HepG2 (cell line): Measurements from ENCODE around the gene CA14. TPM values are rescaled to one million over a fixed set of nuclear protein-coding genes. Genes with fewer than 3 reads are reported as not detected.

Experiments
- CBX5 ChIP-seq: sonication (generic); formaldehyde crosslinking; IDR thresholded peaks from 2 replicates; pipeline ENCODE4 v1.4.0; 2020; ENCODE audit warnings: missing genetic modification reagents, borderline replicate concordance
- KDM5A ChIP-seq: fragments of 200-600 bp; sonication (generic); IDR thresholded peaks from 2 replicates; pipeline ENCODE4 v1.7.0; 2018; ENCODE audit warnings: antibody characterized with exemption, mild to moderate bottlenecking, low read length, borderline replicate concordance
- KMT2A ChIP-seq: sonication (generic); formaldehyde crosslinking; IDR thresholded peaks from 2 replicates; pipeline ENCODE4 v1.4.0; 2020; ENCODE audit warnings: missing genetic modification reagents
- MAFF ChIP-seq: IDR thresholded peaks from 2 replicates; pipeline ENCODE4 v1.6.1; 2011; ENCODE audit warnings: low read depth, low read length, improper control_type of control experiment
- NFIB ChIP-seq: sonication (generic); formaldehyde crosslinking; IDR thresholded peaks from 2 replicates; pipeline ENCODE4 v1.9.0; 2021; ENCODE audit warnings: missing genetic modification reagents, mild to moderate bottlenecking, borderline replicate concordance
- PRMT3 ChIP-seq: sonication (generic); formaldehyde crosslinking; IDR thresholded peaks from 2 replicates; pipeline ENCODE4 v1.8.1; 2022; ENCODE audit warnings: low read depth, mild to moderate bottlenecking, moderate library complexity, missing genetic modification reagents, borderline replicate concordance
- RBFOX2 ChIP-seq: fragments of 200-400 bp; formaldehyde crosslinking; IDR thresholded peaks from 2 replicates; pipeline ENCODE4 v1.6.1; 2017; ENCODE audit warnings: low read depth, mild to moderate bottlenecking, low read length
- SIX4 ChIP-seq: sonication (generic); formaldehyde crosslinking; IDR thresholded peaks from 2 replicates; pipeline ENCODE4 v1.4.0; 2020; ENCODE audit warnings: missing genetic modification reagents
- SMAD1 ChIP-seq: sonication (generic); formaldehyde crosslinking; IDR thresholded peaks from 2 replicates; pipeline ENCODE4 v1.4.0; 2020; ENCODE audit warnings: missing genetic modification reagents, low read depth, mild to moderate bottlenecking, borderline replicate concordance
- SRSF1 ChIP-seq: fragments of 200-400 bp; formaldehyde crosslinking; optimal IDR thresholded peaks from 2 replicates; pipeline ENCODE3; 2017; ENCODE audit warnings: mild to moderate bottlenecking, low read depth, low read length, moderate library complexity
- SYNCRIP ChIP-seq: fragments of 200-400 bp; formaldehyde crosslinking; IDR thresholded peaks from 2 replicates; pipeline ENCODE4 v1.6.1; 2018; ENCODE audit warnings: mild to moderate bottlenecking, low read depth, low read length; ENCODE audit not compliant: insufficient read depth
- XRCC5 ChIP-seq: fragments of 200-400 bp; formaldehyde crosslinking; optimal IDR thresholded peaks from 2 replicates; pipeline ENCODE3; 2017; ENCODE audit warnings: mild to moderate bottlenecking, low read length
- ZNF230 ChIP-seq: sonication (generic); formaldehyde crosslinking; IDR thresholded peaks from 2 replicates; pipeline ENCODE4 v1.4.0; 2020; ENCODE audit warnings: mild to moderate bottlenecking, missing genetic modification reagents
- ZNF317 ChIP-seq: sonication (generic); formaldehyde crosslinking; IDR thresholded peaks from 2 replicates; pipeline ENCODE4 v1.5.0; 2020; ENCODE audit warnings: mild to moderate bottlenecking, missing genetic modification reagents
- ZNF768 ChIP-seq: sonication (generic); formaldehyde crosslinking; IDR thresholded peaks from 2 replicates; pipeline ENCODE4 v1.4.0; 2020; ENCODE audit warnings: missing genetic modification reagents
- ZNF781 ChIP-seq: sonication (generic); formaldehyde crosslinking; IDR thresholded peaks from 2 replicates; pipeline ENCODE4 v1.5.1; 2020; ENCODE audit warnings: borderline replicate concordance, mild to moderate bottlenecking, missing genetic modification reagents; ENCODE audit errors: not compliant biosample characterization
- polyA plus RNA-seq, 8 experiments: library from polyadenylated mRNA; depleted of rRNA in 3 of 8; stranded (reverse) in 7 of 8; unstranded in 1 of 8; fragments of >200 nt; fragmentation: Illumina TruSeq in 4 of 8; extraction: Trizol in 4 of 8; gene quantifications; 2 replicates each; pipeline versions ENCODE4 v1.2.1 to v1.2.3, GENCODE V29; 2011 to 2016; ENCODE audit warnings: low read depth in 4 of 8, missing spikeins in 1 of 8, mixed read lengths in 1 of 8; ENCODE audit not compliant: insufficient read depth in 1 of 8
- total RNA-seq, 5 experiments: library from RNA; depleted of rRNA; stranded (reverse); fragments of >200 nt; fragmentation: Illumina TruSeq; extraction: Trizol; gene quantifications; 2 replicates each; pipeline ENCODE4 v1.2.3, GENCODE V29; 2016; ENCODE audit warnings: low read depth in 1 of 5
- TF ChIP-seq, protein P1 (sequence below): sonication (generic); formaldehyde crosslinking; IDR thresholded peaks from 2 replicates; pipeline ENCODE4 v1.5.0; 2020; ENCODE audit warnings: missing genetic modification reagents
- TF ChIP-seq, protein P2 (sequence below): fragments of 450-650 bp; IDR thresholded peaks from 2 replicates; pipeline ENCODE4 v1.6.1; 2017; ENCODE audit warnings: mild to moderate bottlenecking
- TF ChIP-seq, protein P3 (sequence below): sonication (generic); formaldehyde crosslinking; IDR thresholded peaks from 2 replicates; pipeline ENCODE4 v1.8.0; 2022; ENCODE audit warnings: missing genetic modification reagents, mild to moderate bottlenecking, moderate library complexity, borderline replicate concordance
- TF ChIP-seq, protein P4 (sequence below), 2 experiments: sonication (generic) in 1 of 2; formaldehyde crosslinking in 1 of 2; IDR thresholded peaks; 2 replicates each; pipeline versions ENCODE4 v1.4.0 to v1.6.1; 2016 to 2020; ENCODE audit warnings: borderline replicate concordance in 1 of 2, low read depth in 1 of 2, mild to moderate bottlenecking in 1 of 2, missing genetic modification reagents in 1 of 2

CA14 gene
- total and polyA plus RNA-seq, 2 of the 13 experiments (the other 11 are each of a cell fraction or from before 2014, with no cell fraction given): 2.4 to 8.5 TPM

DNA sequence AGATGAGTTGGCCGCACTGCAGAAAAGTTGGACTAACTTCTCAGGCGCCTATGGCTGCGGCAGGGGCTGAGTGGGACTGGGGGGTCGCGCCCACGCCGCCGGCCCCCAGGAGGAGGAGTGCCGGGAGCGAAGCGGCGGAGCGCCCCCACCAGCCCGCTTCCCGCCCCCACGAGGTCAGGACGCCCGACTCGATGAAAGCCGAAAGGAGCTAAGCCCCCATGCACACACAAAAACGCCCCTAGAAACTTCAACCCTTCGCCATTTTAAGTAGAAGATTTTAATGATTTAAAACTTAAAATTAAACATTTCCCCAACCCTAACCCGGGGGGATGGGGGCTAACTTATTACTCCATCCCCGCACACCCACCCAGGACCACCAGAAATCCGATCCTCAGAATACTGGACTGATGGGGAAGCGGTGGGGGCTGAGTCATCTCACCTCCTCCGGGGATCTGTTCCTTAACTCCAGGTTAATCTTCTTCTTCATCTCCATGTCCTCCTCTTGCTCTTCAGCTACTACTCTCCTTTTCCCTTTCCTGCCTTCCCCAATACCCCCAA, 22.2 kb upstream of the CA14 start (continued):
- TF ChIP-seq ZNF317: no peak
- no peak for TF ChIP-seq CBX5 (CRISPR knock-in tag)
- TF ChIP-seq, protein P1, sequence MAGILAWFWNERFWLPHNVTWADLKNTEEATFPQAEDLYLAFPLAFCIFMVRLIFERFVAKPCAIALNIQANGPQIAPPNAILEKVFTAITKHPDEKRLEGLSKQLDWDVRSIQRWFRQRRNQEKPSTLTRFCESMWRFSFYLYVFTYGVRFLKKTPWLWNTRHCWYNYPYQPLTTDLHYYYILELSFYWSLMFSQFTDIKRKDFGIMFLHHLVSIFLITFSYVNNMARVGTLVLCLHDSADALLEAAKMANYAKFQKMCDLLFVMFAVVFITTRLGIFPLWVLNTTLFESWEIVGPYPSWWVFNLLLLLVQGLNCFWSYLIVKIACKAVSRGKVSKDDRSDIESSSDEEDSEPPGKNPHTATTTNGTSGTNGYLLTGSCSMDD (CRISPR knock-in tag): no peak
- TF ChIP-seq, protein P2, sequence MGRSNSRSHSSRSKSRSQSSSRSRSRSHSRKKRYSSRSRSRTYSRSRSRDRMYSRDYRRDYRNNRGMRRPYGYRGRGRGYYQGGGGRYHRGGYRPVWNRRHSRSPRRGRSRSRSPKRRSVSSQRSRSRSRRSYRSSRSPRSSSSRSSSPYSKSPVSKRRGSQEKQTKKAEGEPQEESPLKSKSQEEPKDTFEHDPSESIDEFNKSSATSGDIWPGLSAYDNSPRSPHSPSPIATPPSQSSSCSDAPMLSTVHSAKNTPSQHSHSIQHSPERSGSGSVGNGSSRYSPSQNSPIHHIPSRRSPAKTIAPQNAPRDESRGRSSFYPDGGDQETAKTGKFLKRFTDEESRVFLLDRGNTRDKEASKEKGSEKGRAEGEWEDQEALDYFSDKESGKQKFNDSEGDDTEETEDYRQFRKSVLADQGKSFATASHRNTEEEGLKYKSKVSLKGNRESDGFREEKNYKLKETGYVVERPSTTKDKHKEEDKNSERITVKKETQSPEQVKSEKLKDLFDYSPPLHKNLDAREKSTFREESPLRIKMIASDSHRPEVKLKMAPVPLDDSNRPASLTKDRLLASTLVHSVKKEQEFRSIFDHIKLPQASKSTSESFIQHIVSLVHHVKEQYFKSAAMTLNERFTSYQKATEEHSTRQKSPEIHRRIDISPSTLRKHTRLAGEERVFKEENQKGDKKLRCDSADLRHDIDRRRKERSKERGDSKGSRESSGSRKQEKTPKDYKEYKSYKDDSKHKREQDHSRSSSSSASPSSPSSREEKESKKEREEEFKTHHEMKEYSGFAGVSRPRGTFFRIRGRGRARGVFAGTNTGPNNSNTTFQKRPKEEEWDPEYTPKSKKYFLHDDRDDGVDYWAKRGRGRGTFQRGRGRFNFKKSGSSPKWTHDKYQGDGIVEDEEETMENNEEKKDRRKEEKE: no peak
- no peak for TF ChIP-seq SIX4 (CRISPR knock-in tag)
- TF ChIP-seq ZNF230 (CRISPR knock-in tag): no peak
- TF ChIP-seq MAFF: no peak
- TF ChIP-seq XRCC5: no peak
- no peak for TF ChIP-seq KMT2A
- no peak for TF ChIP-seq NFIB
- TF ChIP-seq ZNF781 (CRISPR knock-in tag): peak; percentile 1
- TF ChIP-seq SYNCRIP: no peak
- TF ChIP-seq KDM5A: no peak
- TF ChIP-seq, protein P3, sequence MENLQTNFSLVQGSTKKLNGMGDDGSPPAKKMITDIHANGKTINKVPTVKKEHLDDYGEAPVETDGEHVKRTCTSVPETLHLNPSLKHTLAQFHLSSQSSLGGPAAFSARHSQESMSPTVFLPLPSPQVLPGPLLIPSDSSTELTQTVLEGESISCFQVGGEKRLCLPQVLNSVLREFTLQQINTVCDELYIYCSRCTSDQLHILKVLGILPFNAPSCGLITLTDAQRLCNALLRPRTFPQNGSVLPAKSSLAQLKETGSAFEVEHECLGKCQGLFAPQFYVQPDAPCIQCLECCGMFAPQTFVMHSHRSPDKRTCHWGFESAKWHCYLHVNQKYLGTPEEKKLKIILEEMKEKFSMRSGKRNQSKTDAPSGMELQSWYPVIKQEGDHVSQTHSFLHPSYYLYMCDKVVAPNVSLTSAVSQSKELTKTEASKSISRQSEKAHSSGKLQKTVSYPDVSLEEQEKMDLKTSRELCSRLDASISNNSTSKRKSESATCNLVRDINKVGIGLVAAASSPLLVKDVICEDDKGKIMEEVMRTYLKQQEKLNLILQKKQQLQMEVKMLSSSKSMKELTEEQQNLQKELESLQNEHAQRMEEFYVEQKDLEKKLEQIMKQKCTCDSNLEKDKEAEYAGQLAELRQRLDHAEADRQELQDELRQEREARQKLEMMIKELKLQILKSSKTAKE (CRISPR knock-in tag): no peak
- TF ChIP-seq SRSF1: peak; percentile 29
- no peak for TF ChIP-seq SMAD1 (CRISPR knock-in tag)
- no peak for TF ChIP-seq ZNF768
- TF ChIP-seq RBFOX2: peak; percentile 42
- TF ChIP-seq, protein P4, sequence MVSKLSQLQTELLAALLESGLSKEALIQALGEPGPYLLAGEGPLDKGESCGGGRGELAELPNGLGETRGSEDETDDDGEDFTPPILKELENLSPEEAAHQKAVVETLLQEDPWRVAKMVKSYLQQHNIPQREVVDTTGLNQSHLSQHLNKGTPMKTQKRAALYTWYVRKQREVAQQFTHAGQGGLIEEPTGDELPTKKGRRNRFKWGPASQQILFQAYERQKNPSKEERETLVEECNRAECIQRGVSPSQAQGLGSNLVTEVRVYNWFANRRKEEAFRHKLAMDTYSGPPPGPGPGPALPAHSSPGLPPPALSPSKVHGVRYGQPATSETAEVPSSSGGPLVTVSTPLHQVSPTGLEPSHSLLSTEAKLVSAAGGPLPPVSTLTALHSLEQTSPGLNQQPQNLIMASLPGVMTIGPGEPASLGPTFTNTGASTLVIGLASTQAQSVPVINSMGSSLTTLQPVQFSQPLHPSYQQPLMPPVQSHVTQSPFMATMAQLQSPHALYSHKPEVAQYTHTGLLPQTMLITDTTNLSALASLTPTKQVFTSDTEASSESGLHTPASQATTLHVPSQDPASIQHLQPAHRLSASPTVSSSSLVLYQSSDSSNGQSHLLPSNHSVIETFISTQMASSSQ (IDR thresholded peaks at IDR 0.05; ENCODE audit: low read depth): no peak
- TF ChIP-seq, protein P4 (CRISPR knock-in tag; IDR thresholded peaks at IDR 0.05; ENCODE audit: borderline replicate concordance): no peak
- no peak for TF ChIP-seq PRMT3 (CRISPR knock-in tag)
